CD14-positive monocyte (primary cell): ENCODE measurements around the gene ZEB1. TPM values are rescaled to one million over a fixed set of nuclear protein-coding genes. Genes with fewer than 3 reads are reported as not detected.

Experiments used
- DNase-seq, 3 donors: peaks; one replicate each; pipeline ENCODE4 v3.0.0-alpha.2; 2011 to 2022
- H2AFZ ChIP-seq: 2 replicates; pipeline ENCODE4 v1.6.0; 2012; ENCODE audit warnings: mild to moderate bottlenecking, low read depth, low read length, inconsistent platforms; ENCODE audit not compliant: insufficient read depth, poor library complexity, severe bottlenecking
- H3K27ac ChIP-seq, 2 donors: 1 replicate in 1 of 2; 2 replicates in 1 of 2; pipeline ENCODE4 v1.5.1; 2012 to 2013; ENCODE audit warnings: low read length in 2 of 2, control low read depth in 1 of 2, inconsistent platforms in 1 of 2, low read depth in 1 of 2, mild to moderate bottlenecking in 1 of 2
- H3K27me3 ChIP-seq, 2 donors: one replicate each; pipeline versions ENCODE4 v1.6.0 to v1.6.1; 2011 to 2013; ENCODE audit warnings: low read length in 2 of 2; ENCODE audit not compliant: control insufficient read depth in 2 of 2, insufficient read depth in 2 of 2
- H3K36me3 ChIP-seq, 2 donors: replicated peaks in 1 of 2; 1 replicate in 1 of 2; 2 replicates in 1 of 2; pipeline versions ENCODE4 v1.5.1 to v1.6.1; 2012 to 2013; ENCODE audit warnings: low read length in 2 of 2, control low read depth in 1 of 2, inconsistent platforms in 1 of 2, mild to moderate bottlenecking in 1 of 2; ENCODE audit not compliant: insufficient read depth in 2 of 2, control insufficient read depth in 1 of 2
- H3K4me1 ChIP-seq, 2 donors: 1 replicate in 1 of 2; 2 replicates in 1 of 2; pipeline versions ENCODE4 v1.5.1 to v1.6.1; 2012 to 2013; ENCODE audit warnings: low read length in 2 of 2, control low read depth in 1 of 2, inconsistent platforms in 1 of 2, mild to moderate bottlenecking in 1 of 2, moderate library complexity in 1 of 2; ENCODE audit not compliant: insufficient read depth in 2 of 2, control insufficient read depth in 1 of 2
- H3K4me2 ChIP-seq: replicated peaks from 2 replicates; pipeline ENCODE3; 2012; ENCODE audit warnings: low read length, moderate library complexity, mild to moderate bottlenecking; ENCODE audit not compliant: poor library complexity, severe bottlenecking; ENCODE audit errors: extremely low read depth
- H3K4me3 ChIP-seq, 3 experiments: fragments of 200-600 bp in 1 of 3; sonication (generic) in 1 of 3; replicated peaks in 1 of 3; 1 replicate in 2 of 3; 2 replicates in 1 of 3; pipeline ENCODE4 v1.5.1; 2011 to 2013; ENCODE audit warnings: low read length in 3 of 3, mild to moderate bottlenecking in 3 of 3, control low read depth in 2 of 3, low read depth in 2 of 3, inconsistent platforms in 1 of 3, moderate library complexity in 1 of 3
- H3K79me2 ChIP-seq: 2 replicates; pipeline ENCODE4 v1.6.0; 2012; ENCODE audit warnings: mild to moderate bottlenecking, control low read depth, inconsistent platforms, low read length, moderate library complexity; ENCODE audit not compliant: insufficient read depth
- H3K9ac ChIP-seq: 2 replicates; pipeline ENCODE4 v1.6.0; 2017; ENCODE audit warnings: low read length, mild to moderate bottlenecking; ENCODE audit not compliant: insufficient read depth, poor library complexity, severe bottlenecking
- H3K9me3 ChIP-seq, 2 donors: replicated peaks in 1 of 2; 1 replicate in 1 of 2; 2 replicates in 1 of 2; pipeline versions ENCODE4 v1.5.1 to v1.6.1; 2012 to 2013; ENCODE audit warnings: low read length in 2 of 2, control low read depth in 1 of 2; ENCODE audit not compliant: control insufficient read depth in 1 of 2, insufficient read depth in 1 of 2
- H4K20me1 ChIP-seq: 2 replicates; pipeline ENCODE4 v1.6.0; 2012; ENCODE audit warnings: mild to moderate bottlenecking, low read length, control low read depth, moderate library complexity; ENCODE audit not compliant: insufficient read depth
- H3K27ac Mint-ChIP-seq, 7 donors: one replicate each; pipeline ENCODE4 v1.8.0; 2020; ENCODE audit warnings: mild to moderate bottlenecking in 7 of 7, mixed read lengths in 7 of 7, moderate library complexity in 6 of 7, inconsistent platforms in 2 of 7
- H3K27me3 Mint-ChIP-seq, 3 donors: one replicate each; pipeline ENCODE4 v1.8.0; 2021 to 2022; ENCODE audit warnings: low read depth in 3 of 3, mild to moderate bottlenecking in 3 of 3, mixed read lengths in 3 of 3, moderate library complexity in 3 of 3, inconsistent platforms in 1 of 3
- H3K36me3 Mint-ChIP-seq, 2 donors: one replicate each; pipeline ENCODE4 v1.8.0; 2020; ENCODE audit warnings: mixed read lengths in 2 of 2, inconsistent platforms in 1 of 2, mild to moderate bottlenecking in 1 of 2
- H3K4me1 Mint-ChIP-seq: one replicate; pipeline ENCODE4 v1.8.0; 2020; ENCODE audit warnings: mild to moderate bottlenecking, mixed read lengths
- H3K4me3 Mint-ChIP-seq, 2 donors: one replicate each; pipeline ENCODE4 v1.8.0; 2020; ENCODE audit warnings: mild to moderate bottlenecking in 2 of 2, mixed read lengths in 2 of 2, moderate library complexity in 1 of 2
- H3K9me3 Mint-ChIP-seq, 7 donors: one replicate each; pipeline ENCODE4 v1.8.0; 2020 to 2022; ENCODE audit warnings: mixed read lengths in 7 of 7, mild to moderate bottlenecking in 6 of 7, moderate library complexity in 6 of 7, inconsistent platforms in 2 of 7
- CTCF ChIP-seq: fragments of 200-600 bp; IDR thresholded peaks from one replicate; pipeline ENCODE4 v1.8.0; 2022; ENCODE audit warnings: antibody characterized with exemption, mild to moderate bottlenecking
- WGBS: methylation state at CpG from one replicate; pipeline ENCODE4 v1.1.5; 2013; ENCODE audit warnings: missing lambda C conversion rate; ENCODE audit not compliant: insufficient coverage; 5-methylcytosine and 5-hydroxymethylcytosine counted together
- intact Hi-C, 2 donors: fragments of 100-400 bp; cut with micrococcal nuclease; formaldehyde crosslinking; loops; one replicate each; pipeline versions ENCODE4 v1.15.0 to v1.15.1; 2023
- polyA plus RNA-seq, 3 donors: library from polyadenylated mRNA; depleted of rRNA in 1 of 3; unstranded in 2 of 3; stranded (reverse) in 1 of 3; fragments of 300-500 nt in 2 of 3; fragments of >200 nt in 1 of 3; fragmentation: Illumina TruSeq in 2 of 3; gene quantifications; 1 replicate in 2 of 3; 2 replicates in 1 of 3; pipeline ENCODE4 v1.2.3, GENCODE V29; 2012 to 2021

ZEB1 gene
- polyA plus RNA-seq, 3 donors: 0.13 to 0.20 TPM; not detected in 1

GRCh38 chr10:31340343-31340742 lies 21.3 kb downstream of the ZEB1 start:
- H3K4me1 Mint-ChIP-seq: no peaks in the 10 kb centered on the region
- no peaks in the 10 kb centered on the region for H3K9me3 Mint-ChIP-seq
- no peaks in the 10 kb centered on the region for H3K36me3 ChIP-seq
- H3K79me2 ChIP-seq: no peaks in the 10 kb centered on the region
- no peak overlapping the region for H3K27ac Mint-ChIP-seq
- no peaks in the 10 kb centered on the region for H3K27me3 ChIP-seq
- no peak overlapping the region for H3K4me2 ChIP-seq
- H4K20me1 ChIP-seq: no peaks in the 10 kb centered on the region
- no peak for TF ChIP-seq CTCF
- no peak overlapping the region for H3K9ac ChIP-seq
- no peak overlapping the region for H2AFZ ChIP-seq
- no peaks in the 10 kb centered on the region for H3K9me3 ChIP-seq
- no peaks in the 10 kb centered on the region for H3K4me1 ChIP-seq
- H3K4me3 Mint-ChIP-seq: no peak overlapping the region
- intact Hi-C loops: no loop called here
- no peaks in the 10 kb centered on the region for H3K36me3 Mint-ChIP-seq
- DNase-seq: no peak
- no peak overlapping the region for H3K27ac ChIP-seq
- H3K4me3 ChIP-seq: no peak overlapping the region
- no peaks in the 10 kb centered on the region for H3K27me3 Mint-ChIP-seq

- H3K27ac Mint-ChIP-seq: no peak overlapping the region
- Histone ChIP-seq H3K36me3 (no peaks in the 10 kb centered on the region), H3K4me1 (no peaks in the 10 kb centered on the region), H3K9me3 (no peaks in the 10 kb centered on the region), H3K79me2 (no peaks in the 10 kb centered on the region), H3K4me3 (no peak overlapping the region), H3K9ac (no peak overlapping the region), H3K27me3 (no peaks in the 10 kb centered on the region), H2AFZ (no peak overlapping the region), H3K27ac (no peak overlapping the region), H4K20me1 (no peaks in the 10 kb centered on the region), H3K4me2 (no peak overlapping the region)
- H3K36me3 Mint-ChIP-seq: no peaks in the 10 kb centered on the region
- DNase-seq: no peak
- H3K4me3 Mint-ChIP-seq: no peak overlapping the region
- no peak for TF ChIP-seq CTCF
- H3K9me3 Mint-ChIP-seq: no peaks in the 10 kb centered on the region
- intact Hi-C loops: no loop called here
- no CpG with 5 or more reads among the region's 1 CpG for WGBS
- H3K4me1 Mint-ChIP-seq: no peaks in the 10 kb centered on the region
- H3K27me3 Mint-ChIP-seq: no peaks in the 10 kb centered on the region
Measured at GRCh38 chr10:31341552-31341951, 22.5 kb downstream of the ZEB1 start.
